Measurements from ENCODE around the gene PDCD10. TPM values are rescaled to one million over a fixed set of nuclear protein-coding genes. Genes with fewer than 3 reads are reported as not detected.

Gene PDCD10
- total RNA-seq, 1 donor from 2014 or later: 70.0 TPM

- no peak for DNase-seq
These were observed 62.7 kb downstream of the PDCD10 start for GRCh38 chr3:167671878-167672427.

GRCh38 chr3:167669699-167670098 lies 65.0 kb downstream of the PDCD10 start:
- DNase-seq: no peak

DNA sequence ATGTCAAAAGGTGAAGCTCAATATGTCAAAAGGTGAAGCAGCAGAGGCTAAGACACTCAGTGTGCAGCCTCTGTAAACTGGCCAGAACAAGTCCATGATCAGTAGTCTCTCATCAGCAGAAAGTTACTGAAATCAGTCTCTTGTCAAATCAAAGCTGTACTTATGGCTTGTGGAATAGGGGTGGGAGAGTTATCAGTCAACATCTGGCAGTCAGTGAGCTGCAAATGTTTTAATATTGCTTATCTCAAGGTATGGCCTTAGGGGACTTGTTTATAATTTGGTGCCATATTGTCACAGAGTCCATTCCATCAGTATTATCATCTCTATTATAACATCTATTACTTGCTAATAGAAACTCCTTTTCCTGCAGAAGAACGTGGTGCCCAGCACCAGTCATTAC lies 66.0 kb downstream of the PDCD10 start:
- no peak for DNase-seq

DNA sequence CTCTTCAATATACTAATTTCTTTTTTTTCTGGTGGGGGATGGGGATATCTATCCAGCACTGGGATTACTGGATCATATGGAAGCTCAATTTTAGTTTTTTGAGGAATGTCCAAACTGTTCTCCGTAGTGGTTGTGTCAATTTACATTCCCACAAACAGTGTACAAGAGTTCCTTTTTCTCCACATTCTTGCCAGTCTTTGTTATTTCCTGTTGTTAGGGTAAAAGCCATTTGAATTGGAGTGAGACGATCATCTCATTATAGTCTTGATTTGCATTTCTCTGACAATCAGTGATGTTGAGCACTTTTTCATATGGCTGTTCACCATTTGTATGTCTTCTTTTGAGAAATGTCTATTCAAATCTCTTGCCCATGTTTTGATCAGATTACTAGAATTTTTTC lies 68.1 kb downstream of the PDCD10 start:
- DNase-seq: no peak

GRCh38 chr3:167662919-167663400 lies 71.7 kb downstream of the PDCD10 start:
- no peak for DNase-seq

DNA sequence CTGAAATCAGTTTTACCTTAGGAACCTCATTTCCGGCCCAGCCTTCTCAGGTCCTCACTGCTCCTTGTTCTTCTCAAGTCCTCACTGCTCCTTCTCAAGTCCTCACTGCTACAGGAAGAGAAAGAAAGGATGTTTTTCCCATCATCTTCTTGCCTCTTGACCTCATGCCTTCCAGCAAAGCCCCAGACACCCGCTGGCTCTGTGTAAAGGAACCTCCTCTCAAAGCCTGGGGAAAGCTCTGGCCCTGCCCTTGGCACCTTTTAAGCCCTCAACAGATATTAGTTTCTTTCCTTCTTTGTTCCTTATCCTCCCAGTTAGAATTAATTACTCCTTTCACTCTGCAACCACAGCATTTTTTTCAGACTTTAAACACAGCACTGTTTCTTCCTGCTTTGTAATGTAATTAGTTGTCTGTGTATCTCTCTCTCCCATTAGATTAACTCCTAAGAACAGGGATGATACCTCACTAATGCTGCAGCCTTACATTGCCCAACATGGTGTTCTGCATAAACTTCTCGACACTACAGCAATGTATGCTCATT lies 76.9 kb downstream of the PDCD10 start:
- DNase-seq: no peak

DNA sequence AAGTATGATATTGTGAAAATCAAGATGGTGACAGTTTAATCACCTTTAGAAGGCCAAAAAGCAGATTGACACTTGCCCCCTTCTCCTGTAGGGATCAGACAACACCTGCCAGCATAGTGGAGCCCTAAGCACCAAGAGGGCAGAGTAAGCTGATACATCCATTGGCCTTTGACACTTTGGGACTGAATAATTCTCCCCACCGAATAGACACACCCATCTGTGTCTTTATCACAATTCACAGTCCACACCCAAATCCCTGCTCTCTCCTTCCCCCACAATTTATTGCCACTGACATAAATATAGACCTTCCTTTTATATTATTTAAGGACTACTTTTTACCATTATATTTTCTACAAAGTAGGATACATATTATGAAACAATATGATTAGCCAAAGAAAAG lies 77.9 kb downstream of the PDCD10 start:
- DNase-seq: no peak

- DNase-seq: no peak
These were observed 80.9 kb downstream of the PDCD10 start, which contains the start of gene WDR49 for GRCh38 chr3:167653760-167654159. TSS of gene WDR49 (minus strand) at chr3:167653942. CDS start at chr3:167653425, 517 bp downstream.

DNA sequence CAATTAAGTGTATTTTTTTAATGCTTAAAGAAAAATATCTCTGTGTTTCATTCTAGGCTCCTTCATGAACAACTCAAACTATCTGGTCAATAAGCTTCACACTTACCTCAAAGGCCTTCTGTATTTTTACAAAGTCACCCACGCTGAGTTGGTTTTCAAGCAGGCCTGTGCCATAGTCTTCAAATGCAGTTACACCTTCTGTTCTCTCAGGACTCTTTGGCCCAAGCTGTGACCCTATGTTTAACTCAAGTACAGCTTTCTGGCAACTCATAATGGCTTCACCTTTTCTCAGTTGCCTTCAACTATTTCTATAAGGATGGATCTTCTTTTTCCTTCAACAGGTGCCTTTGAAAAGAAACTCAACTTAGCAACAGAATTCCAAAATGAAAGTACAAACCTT lies 81.5 kb downstream of the PDCD10 start:
- DNase-seq: no peak

GRCh38 chr3:167651826-167652225 lies 82.9 kb downstream of the PDCD10 start:
- DNase-seq: no peak

- no peak for DNase-seq
These were observed 84.2 kb downstream of the PDCD10 start for GRCh38 chr3:167650459-167650858.

DNA sequence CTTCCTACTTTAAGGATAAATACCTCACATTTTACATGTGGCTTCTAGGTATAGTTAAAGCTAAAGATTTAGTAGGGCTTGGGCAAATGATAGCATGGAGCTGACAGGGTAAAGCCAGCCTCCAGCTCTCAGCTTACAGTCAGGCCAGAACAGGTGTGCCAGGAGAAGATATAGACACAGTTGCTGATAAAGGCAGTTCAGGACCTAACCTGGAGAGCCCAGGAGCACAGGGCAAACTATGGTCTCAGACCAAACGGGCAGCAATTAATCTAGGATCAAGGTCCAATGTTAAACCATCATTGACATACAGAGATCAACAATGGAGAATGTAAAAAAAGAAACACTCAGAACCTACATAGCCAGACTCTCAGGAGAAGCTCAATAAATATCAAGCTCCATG lies 84.9 kb downstream of the PDCD10 start:
- no peak for DNase-seq

GRCh38 chr3:167644611-167645010 lies 90.1 kb downstream of the PDCD10 start:
- DNase-seq: no peak

Small RNAs within 50 kb of the gene (small RNA-seq; reads per million reads assigned to genes)
- not detected for gene HMGN1P8

Other genes starting within 250 kb of the PDCD10 start
- gene WDR49, start 81.0 kb downstream of the PDCD10 start, total RNA-seq: 21.4 TPM
- gene SERPINI1, start 829 bp upstream of the PDCD10 start, total RNA-seq: 123 TPM

Measured in occipital lobe (tissue), 3 donors.